ENCODE results near the gene DLGAP1.
"Not testable (repeated sequence)": the region's sequence is repeated elsewhere in the genome, so short reads cannot be mapped to it uniquely, and the experiment has no call there.

Gene DLGAP1

DNA sequence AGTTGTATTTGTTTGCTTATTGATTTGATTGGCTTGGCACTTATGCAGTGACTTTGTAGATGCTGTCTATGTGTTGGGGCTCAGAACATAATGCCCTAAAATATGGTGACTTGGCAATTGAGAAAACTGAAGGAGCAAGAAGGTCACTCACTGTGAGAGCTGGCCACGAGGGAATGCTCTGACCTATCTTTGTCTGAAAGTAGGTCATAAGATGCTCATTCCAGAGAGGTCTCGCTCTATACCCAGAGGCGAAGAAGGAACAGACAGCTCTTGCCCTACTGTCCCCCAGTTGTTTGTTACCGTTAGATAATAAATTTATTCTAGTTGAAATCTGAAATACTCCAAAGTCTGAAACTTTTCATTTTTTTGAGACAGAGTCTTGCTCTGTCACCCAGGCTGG lies 846.6 kb downstream of the DLGAP1 start:
- no peak for DNase-seq (ENCODE audit: low read depth)
- TF ChIP-seq, protein P1, sequence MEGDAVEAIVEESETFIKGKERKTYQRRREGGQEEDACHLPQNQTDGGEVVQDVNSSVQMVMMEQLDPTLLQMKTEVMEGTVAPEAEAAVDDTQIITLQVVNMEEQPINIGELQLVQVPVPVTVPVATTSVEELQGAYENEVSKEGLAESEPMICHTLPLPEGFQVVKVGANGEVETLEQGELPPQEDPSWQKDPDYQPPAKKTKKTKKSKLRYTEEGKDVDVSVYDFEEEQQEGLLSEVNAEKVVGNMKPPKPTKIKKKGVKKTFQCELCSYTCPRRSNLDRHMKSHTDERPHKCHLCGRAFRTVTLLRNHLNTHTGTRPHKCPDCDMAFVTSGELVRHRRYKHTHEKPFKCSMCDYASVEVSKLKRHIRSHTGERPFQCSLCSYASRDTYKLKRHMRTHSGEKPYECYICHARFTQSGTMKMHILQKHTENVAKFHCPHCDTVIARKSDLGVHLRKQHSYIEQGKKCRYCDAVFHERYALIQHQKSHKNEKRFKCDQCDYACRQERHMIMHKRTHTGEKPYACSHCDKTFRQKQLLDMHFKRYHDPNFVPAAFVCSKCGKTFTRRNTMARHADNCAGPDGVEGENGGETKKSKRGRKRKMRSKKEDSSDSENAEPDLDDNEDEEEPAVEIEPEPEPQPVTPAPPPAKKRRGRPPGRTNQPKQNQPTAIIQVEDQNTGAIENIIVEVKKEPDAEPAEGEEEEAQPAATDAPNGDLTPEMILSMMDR (conservative IDR thresholded peaks at IDR 0.05; ENCODE audit: control insufficient read depth, insufficient read depth, low read depth, low read length): no peak
- H3K4me3 ChIP-seq (ENCODE audit: control insufficient read depth, low read depth, low read length): no peak overlapping the region

GRCh38 chr18:3608099-3608453 lies 847.0 kb downstream of the DLGAP1 start:
- not testable (repeated sequence) for DNase-seq (ENCODE audit: low read depth); H3K4me3 ChIP-seq (ENCODE audit: control insufficient read depth, low read depth, low read length)

GRCh38 chr18:3607309-3608098 lies 847.6 kb downstream of the DLGAP1 start:
- TF ChIP-seq, protein P1 (conservative IDR thresholded peaks at IDR 0.05; ENCODE audit: control insufficient read depth, insufficient read depth, low read depth, low read length): no peak
- no peak for DNase-seq (ENCODE audit: low read depth)

DNA sequence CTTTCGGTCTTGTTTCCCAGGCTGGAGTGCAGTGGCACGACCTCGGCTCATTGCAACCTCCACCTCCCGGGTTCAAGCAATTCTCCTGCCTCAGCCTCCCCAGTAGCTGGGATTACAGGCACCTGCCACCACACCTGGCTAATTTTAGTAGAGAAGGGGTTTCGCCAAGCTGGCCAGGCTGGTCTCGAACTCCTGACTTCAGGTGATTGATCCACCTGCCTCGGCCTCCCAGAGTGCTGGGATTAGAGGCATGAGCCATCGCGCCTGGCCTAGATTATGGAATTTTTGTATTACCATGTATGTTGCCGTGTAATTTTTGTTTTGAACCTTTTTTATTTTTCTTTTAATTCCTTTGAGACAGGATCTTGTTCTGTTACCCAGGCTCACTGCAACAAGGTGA lies 848.2 kb downstream of the DLGAP1 start:
- not testable (repeated sequence) for DNase-seq (ENCODE audit: low read depth); H3K4me3 ChIP-seq (ENCODE audit: control insufficient read depth, low read depth, low read length)

More at GRCh38 chr18:3607309-3608098, 847.6 kb downstream of the DLGAP1 start:
- H3K4me3 ChIP-seq (ENCODE audit: control insufficient read depth, low read depth, low read length): no peak overlapping the region

- TF ChIP-seq, protein P1 (conservative IDR thresholded peaks at IDR 0.05; ENCODE audit: control insufficient read depth, insufficient read depth, low read depth, low read length): no peak
- peak overlapping the region; percentile 47 for H3K4me3 ChIP-seq (ENCODE audit: control insufficient read depth, low read depth, low read length)
- DNase-seq (ENCODE audit: low read depth): peak; percentile 74
Measured at GRCh38 chr18:3605954-3606443, 849.1 kb downstream of the DLGAP1 start.

GRCh38 chr18:3605486-3605952 lies 849.6 kb downstream of the DLGAP1 start:
- H3K4me3 ChIP-seq (ENCODE audit: control insufficient read depth, low read depth, low read length): peak overlapping the region; percentile 47
- TF ChIP-seq, protein P1 (conservative IDR thresholded peaks at IDR 0.05; ENCODE audit: control insufficient read depth, insufficient read depth, low read depth, low read length): no peak
- DNase-seq (ENCODE audit: low read depth): peak; percentile 56

GRCh38 chr18:3604498-3605408 lies 850.4 kb downstream of the DLGAP1 start:
- TF ChIP-seq, protein P1 (conservative IDR thresholded peaks at IDR 0.05; ENCODE audit: control insufficient read depth, insufficient read depth, low read depth, low read length): no peak
- H3K4me3 ChIP-seq (ENCODE audit: control insufficient read depth, low read depth, low read length): peak overlapping the region; percentile 47
- peak; percentile 99 for DNase-seq (ENCODE audit: low read depth)
